SK-N-SH treated with all-trans-retinoic acid at 6 μM for 48 hours (cell line): ENCODE measurements around the gene HOXB7.

Source experiments
- ATAC-seq: fragments of 200-7000 bp; cut with Tn5 transposase; 3 replicates; pipeline ENCODE4 v1.9.1; 2020; ENCODE audit warnings: mild to moderate bottlenecking, moderate library complexity
- ARNTL ChIP-seq: fragments of 450-650 bp; formaldehyde crosslinking; IDR thresholded peaks from 2 replicates; pipeline ENCODE4 v1.5.0; 2020; ENCODE audit warnings: low read depth, mild to moderate bottlenecking, moderate library complexity, borderline replicate concordance
- ESRRG ChIP-seq: fragments of 250-450 bp; sonication (Bioruptor Pico); IDR thresholded peaks from 2 replicates; pipeline ENCODE4 v1.6.1; 2021; ENCODE audit warnings: mild to moderate bottlenecking
- OSR1 ChIP-seq: fragments of 250-450 bp; sonication (Bioruptor Pico); IDR thresholded peaks from 2 replicates; pipeline ENCODE4 v1.8.0; 2022; ENCODE audit warnings: moderate library complexity, mild to moderate bottlenecking, inconsistent platforms
- PPARA ChIP-seq: fragments of 250-450 bp; sonication (Bioruptor Pico); IDR thresholded peaks from 2 replicates; pipeline ENCODE4 v1.5.0; 2020; ENCODE audit warnings: mild to moderate bottlenecking, borderline replicate concordance
- SNAI2 ChIP-seq: fragments of 250-450 bp; sonication (Bioruptor Pico); IDR thresholded peaks from 2 replicates; pipeline ENCODE4 v1.5.0; 2020; ENCODE audit warnings: mild to moderate bottlenecking, moderate library complexity
- TCF4 ChIP-seq: fragments of 250-450 bp; sonication (Bioruptor Pico); IDR thresholded peaks from 2 replicates; pipeline ENCODE4 v1.8.0; 2021; ENCODE audit warnings: mild to moderate bottlenecking, moderate library complexity, borderline replicate concordance
- ZFP3 ChIP-seq: fragments of 250-450 bp; sonication (Bioruptor Pico); IDR thresholded peaks from 2 replicates; pipeline ENCODE4 v1.5.0; 2020; ENCODE audit warnings: mild to moderate bottlenecking, moderate library complexity
- ZFP30 ChIP-seq: fragments of 450-650 bp; formaldehyde crosslinking; IDR thresholded peaks from 2 replicates; pipeline ENCODE4 v1.5.0; 2022; ENCODE audit warnings: mild to moderate bottlenecking, moderate library complexity
- ZNF565 ChIP-seq: fragments of 450-650 bp; formaldehyde crosslinking; conservative IDR thresholded peaks from 2 replicates; pipeline ENCODE4 v1.5.0; 2020; ENCODE audit warnings: low read depth, mild to moderate bottlenecking, moderate library complexity
- ZNF70 ChIP-seq: fragments of 450-650 bp; formaldehyde crosslinking; IDR thresholded peaks from 2 replicates; pipeline ENCODE4 v1.5.0; 2020; ENCODE audit warnings: mild to moderate bottlenecking, moderate library complexity
- ZNF8 ChIP-seq: fragments of 450-650 bp; formaldehyde crosslinking; IDR thresholded peaks from 2 replicates; pipeline ENCODE4 v1.5.0; 2020; ENCODE audit warnings: mild to moderate bottlenecking, moderate library complexity
- TF ChIP-seq, protein P1 (sequence below): fragments of 250-450 bp; sonication (Bioruptor Pico); IDR thresholded peaks from 2 replicates; pipeline ENCODE4 v1.5.1; 2020; ENCODE audit warnings: low read depth, mild to moderate bottlenecking, moderate library complexity
- TF ChIP-seq, protein P2 (sequence below): fragments of 250-450 bp; sonication (Bioruptor Pico); IDR thresholded peaks from 2 replicates; pipeline ENCODE4 v1.8.0; 2020; ENCODE audit warnings: mild to moderate bottlenecking, moderate library complexity, borderline replicate concordance
- TF ChIP-seq, protein P3 (sequence below): fragments of 250-450 bp; sonication (Bioruptor Pico); IDR thresholded peaks from 2 replicates; pipeline ENCODE4 v1.5.1; 2021; ENCODE audit warnings: mild to moderate bottlenecking, moderate library complexity
- TF ChIP-seq, protein P4 (sequence below): fragments of 250-450 bp; sonication (Bioruptor Pico); IDR thresholded peaks from 2 replicates; pipeline ENCODE4 v1.8.0; 2021; ENCODE audit warnings: low read depth, mild to moderate bottlenecking, moderate library complexity, borderline replicate concordance
- TF ChIP-seq, protein P5 (sequence below): fragments of 250-450 bp; sonication (Bioruptor Pico); IDR thresholded peaks from 2 replicates; pipeline ENCODE4 v1.5.0; 2020; ENCODE audit warnings: mild to moderate bottlenecking, moderate library complexity

HOXB7 gene

DNA sequence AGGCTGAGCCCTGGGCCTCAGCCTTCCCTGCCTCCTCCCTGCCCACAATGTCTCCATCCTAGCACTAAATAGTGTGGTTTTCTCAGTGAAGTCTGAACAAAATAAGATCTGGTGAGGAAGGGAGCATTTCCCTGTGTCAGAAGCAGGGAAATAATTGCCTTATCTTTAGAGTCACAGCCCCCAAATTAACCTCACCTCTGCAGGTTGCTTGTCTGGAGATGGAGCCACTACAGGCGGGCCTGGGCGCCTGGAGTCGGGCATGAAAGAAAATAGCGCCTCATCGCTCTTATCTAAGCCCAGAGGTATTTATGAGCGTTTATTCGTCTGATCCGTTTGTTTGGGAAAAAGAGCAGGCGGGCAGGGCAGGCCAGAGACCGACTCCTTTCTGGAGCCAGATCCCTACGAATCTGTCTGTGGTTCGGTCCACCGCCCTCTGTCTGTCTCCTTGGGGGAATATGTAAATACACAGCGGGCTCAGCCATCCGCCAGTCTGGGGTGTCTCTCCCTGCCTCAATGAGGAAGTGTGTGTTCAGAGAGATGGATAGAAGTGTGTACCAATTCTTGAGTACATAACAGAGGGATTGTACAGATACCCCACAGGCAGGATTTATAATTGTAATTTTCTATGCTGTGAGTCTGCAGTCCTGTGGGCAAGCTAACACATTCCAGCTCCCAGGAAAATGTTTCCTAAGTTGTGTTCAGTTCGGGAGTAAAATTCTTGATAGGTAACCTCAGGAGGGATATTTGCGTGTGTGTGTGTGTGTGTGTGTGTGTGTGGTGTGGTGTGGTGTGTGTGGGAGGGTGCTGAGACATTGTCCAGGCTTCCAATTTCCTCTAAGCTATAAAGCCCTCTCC, 10.3 kb downstream of the HOXB7 start (continued):
- TF ChIP-seq, protein P1, sequence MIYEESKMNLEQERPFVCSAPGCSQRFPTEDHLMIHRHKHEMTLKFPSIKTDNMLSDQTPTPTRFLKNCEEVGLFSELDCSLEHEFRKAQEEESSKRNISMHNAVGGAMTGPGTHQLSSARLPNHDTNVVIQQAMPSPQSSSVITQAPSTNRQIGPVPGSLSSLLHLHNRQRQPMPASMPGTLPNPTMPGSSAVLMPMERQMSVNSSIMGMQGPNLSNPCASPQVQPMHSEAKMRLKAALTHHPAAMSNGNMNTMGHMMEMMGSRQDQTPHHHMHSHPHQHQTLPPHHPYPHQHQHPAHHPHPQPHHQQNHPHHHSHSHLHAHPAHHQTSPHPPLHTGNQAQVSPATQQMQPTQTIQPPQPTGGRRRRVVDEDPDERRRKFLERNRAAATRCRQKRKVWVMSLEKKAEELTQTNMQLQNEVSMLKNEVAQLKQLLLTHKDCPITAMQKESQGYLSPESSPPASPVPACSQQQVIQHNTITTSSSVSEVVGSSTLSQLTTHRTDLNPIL, result no peak
- no peak for TF ChIP-seq ZNF70 (CRISPR knock-in tag)

DNA sequence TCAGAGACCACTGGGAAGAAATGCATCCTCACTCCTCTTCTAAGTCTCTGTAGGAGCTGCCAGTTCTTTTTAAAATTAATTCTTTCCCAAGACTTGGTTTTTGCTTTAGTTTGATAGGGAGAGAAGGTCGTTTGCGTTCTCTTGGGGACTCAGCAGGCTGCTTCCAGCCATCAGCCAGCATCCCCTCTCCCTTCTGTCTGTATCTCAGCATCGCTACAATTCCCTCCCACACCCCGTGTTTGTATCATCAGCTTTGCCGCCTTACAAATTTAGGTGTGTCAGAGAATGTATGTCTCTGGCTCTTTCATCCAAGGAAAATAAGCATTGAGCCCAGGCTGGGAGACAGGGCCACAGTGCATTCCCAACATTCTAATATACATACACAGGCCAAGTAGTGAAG, 11.5 kb downstream of the HOXB7 start:
- no peak for TF ChIP-seq PPARA (CRISPR knock-in tag)
- TF ChIP-seq, protein P2, sequence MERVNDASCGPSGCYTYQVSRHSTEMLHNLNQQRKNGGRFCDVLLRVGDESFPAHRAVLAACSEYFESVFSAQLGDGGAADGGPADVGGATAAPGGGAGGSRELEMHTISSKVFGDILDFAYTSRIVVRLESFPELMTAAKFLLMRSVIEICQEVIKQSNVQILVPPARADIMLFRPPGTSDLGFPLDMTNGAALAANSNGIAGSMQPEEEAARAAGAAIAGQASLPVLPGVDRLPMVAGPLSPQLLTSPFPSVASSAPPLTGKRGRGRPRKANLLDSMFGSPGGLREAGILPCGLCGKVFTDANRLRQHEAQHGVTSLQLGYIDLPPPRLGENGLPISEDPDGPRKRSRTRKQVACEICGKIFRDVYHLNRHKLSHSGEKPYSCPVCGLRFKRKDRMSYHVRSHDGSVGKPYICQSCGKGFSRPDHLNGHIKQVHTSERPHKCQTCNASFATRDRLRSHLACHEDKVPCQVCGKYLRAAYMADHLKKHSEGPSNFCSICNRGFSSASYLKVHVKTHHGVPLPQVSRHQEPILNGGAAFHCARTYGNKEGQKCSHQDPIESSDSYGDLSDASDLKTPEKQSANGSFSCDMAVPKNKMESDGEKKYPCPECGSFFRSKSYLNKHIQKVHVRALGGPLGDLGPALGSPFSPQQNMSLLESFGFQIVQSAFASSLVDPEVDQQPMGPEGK (CRISPR knock-in tag), result no peak
- TF ChIP-seq OSR1 (CRISPR knock-in tag), result no peak
- no peak for TF ChIP-seq SNAI2
- TF ChIP-seq, all 23 proteins: peak for 0
- ATAC-seq, result no peak

DNA sequence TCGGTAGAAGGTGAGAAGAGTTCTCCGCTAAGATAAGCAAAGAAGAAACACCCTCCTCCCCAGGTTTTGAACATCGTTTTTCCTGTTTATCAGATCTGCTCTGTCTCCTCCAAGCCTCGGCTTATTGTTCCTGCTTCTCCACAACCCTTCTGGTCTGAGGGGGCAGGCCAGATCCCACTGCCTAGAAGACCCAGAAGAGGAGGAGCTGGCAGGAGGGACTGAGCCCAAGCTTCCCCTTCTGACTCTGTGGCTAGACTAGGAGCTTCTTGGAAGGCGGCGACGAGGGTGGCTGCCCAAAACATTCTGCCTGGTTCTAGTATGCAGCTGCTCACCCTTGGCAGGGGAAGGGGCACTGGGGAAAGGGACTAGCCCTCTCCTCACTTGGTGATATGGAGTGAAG, 12.1 kb downstream of the HOXB7 start:
- TF ChIP-seq ZFP3 (CRISPR knock-in tag) (no peak), ESRRG (CRISPR knock-in tag) (no peak), ZNF70 (CRISPR knock-in tag) (no peak)
- TF ChIP-seq, protein P3, sequence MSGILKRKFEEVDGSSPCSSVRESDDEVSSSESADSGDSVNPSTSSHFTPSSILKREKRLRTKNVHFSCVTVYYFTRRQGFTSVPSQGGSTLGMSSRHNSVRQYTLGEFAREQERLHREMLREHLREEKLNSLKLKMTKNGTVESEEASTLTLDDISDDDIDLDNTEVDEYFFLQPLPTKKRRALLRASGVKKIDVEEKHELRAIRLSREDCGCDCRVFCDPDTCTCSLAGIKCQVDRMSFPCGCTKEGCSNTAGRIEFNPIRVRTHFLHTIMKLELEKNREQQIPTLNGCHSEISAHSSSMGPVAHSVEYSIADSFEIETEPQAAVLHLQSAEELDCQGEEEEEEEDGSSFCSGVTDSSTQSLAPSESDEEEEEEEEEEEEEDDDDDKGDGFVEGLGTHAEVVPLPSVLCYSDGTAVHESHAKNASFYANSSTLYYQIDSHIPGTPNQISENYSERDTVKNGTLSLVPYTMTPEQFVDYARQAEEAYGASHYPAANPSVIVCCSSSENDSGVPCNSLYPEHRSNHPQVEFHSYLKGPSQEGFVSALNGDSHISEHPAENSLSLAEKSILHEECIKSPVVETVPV (CRISPR knock-in tag), result no peak
- no peak for ATAC-seq

DNA sequence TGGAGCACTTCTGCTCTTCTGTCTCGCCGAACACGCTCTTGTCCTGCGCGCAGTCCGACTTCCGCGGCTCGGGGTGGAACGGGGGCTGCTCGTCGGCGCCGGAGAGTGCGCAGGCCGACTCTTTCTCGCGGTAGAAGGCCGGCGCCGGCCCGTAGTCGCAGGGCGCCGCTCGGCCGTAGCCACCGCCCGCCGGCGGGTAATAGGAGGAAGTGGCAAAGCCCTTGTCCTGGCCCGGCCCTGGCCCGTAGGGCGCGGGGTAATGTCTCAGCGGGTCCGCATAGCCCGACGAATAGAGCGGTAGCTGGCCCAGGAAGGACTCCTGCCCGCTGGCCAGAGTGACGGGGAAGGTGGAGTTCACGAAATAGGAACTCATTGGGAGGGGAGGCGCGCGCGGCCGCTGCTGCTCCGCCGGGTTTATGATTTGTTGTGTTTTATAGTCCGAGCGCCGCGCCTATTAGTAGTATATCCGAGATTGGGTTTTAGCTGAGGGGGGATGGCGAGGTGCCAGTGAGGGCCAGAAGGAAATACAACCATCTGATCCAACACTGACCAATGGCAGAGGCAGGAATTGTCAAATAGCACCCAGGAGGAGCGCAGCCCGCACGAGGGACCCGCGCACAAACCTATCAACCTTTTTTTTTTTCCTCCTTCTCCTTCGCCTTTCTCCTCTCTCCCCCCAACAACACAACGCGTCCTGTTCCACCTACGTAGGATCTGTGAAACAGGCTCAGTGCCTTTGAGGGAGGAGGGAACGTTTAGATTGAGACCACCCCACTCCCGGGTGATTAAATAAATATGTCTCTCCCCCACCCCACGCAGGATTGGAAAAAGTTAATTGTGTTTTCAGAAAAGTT, 12.8 kb downstream of the HOXB7 start:
- no peak for ATAC-seq
- TF ChIP-seq, protein P4, sequence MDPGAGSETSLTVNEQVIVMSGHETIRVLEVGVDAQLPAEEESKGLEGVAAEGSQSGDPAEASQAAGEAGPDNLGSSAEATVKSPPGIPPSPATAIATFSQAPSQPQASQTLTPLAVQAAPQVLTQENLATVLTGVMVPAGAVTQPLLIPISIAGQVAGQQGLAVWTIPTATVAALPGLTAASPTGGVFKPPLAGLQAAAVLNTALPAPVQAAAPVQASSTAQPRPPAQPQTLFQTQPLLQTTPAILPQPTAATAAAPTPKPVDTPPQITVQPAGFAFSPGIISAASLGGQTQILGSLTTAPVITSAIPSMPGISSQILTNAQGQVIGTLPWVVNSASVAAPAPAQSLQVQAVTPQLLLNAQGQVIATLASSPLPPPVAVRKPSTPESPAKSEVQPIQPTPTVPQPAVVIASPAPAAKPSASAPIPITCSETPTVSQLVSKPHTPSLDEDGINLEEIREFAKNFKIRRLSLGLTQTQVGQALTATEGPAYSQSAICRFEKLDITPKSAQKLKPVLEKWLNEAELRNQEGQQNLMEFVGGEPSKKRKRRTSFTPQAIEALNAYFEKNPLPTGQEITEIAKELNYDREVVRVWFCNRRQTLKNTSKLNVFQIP (CRISPR knock-in tag), result no peak
- TF ChIP-seq, protein P5, sequence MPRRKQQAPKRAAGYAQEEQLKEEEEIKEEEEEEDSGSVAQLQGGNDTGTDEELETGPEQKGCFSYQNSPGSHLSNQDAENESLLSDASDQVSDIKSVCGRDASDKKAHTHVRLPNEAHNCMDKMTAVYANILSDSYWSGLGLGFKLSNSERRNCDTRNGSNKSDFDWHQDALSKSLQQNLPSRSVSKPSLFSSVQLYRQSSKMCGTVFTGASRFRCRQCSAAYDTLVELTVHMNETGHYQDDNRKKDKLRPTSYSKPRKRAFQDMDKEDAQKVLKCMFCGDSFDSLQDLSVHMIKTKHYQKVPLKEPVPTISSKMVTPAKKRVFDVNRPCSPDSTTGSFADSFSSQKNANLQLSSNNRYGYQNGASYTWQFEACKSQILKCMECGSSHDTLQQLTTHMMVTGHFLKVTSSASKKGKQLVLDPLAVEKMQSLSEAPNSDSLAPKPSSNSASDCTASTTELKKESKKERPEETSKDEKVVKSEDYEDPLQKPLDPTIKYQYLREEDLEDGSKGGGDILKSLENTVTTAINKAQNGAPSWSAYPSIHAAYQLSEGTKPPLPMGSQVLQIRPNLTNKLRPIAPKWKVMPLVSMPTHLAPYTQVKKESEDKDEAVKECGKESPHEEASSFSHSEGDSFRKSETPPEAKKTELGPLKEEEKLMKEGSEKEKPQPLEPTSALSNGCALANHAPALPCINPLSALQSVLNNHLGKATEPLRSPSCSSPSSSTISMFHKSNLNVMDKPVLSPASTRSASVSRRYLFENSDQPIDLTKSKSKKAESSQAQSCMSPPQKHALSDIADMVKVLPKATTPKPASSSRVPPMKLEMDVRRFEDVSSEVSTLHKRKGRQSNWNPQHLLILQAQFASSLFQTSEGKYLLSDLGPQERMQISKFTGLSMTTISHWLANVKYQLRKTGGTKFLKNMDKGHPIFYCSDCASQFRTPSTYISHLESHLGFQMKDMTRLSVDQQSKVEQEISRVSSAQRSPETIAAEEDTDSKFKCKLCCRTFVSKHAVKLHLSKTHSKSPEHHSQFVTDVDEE, result no peak
- TF ChIP-seq ZNF565 (CRISPR knock-in tag), result no peak
- TF ChIP-seq, protein P3 (CRISPR knock-in tag), result no peak
- TF ChIP-seq ARNTL (CRISPR knock-in tag), result no peak
- TF ChIP-seq ZNF8 (CRISPR knock-in tag), result no peak
- TF ChIP-seq, protein P1, result no peak
- no peak for TF ChIP-seq ESRRG (CRISPR knock-in tag)
- TF ChIP-seq TCF4, result no peak
- no peak for TF ChIP-seq ZFP30
- no peak for TF ChIP-seq OSR1 (CRISPR knock-in tag)
